ENCODE measurements around the gene PCDH9. TPM values are rescaled to one million over a fixed set of nuclear protein-coding genes. Genes with fewer than 3 reads are reported as not detected.

PCDH9 gene
- total RNA-seq, 1 donor from 2014 or later = 10.4 TPM

DNA sequence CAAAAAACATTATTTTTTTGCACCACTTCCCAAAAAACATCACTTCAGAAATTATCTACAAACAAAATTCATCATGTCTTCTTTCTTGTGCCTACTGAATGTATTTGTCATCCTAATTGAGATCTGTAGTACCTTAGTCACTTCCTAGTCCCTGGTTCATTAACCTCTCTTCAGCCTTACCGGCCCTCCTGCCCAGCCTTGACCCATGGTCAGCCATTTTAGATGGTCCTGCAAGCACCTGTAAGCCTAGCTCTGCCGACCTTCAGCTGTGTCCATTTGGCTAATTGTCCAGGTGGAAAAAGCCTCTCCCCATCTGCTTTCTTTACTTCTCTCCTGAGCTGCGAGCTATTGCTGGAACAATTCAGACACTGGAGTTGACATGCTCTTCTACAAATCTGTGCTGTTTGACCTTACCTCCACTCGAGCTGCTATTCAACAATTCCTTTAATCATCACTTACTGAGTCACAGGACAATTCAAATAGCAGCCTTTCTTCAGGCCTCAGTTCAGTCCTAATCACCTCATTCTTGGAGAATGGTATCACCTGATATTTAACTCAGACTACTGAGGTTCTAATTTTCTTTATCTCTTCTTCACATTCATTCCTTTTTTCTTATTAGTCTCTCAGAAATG is 882.5 kb downstream of the PCDH9 start:
- Histone ChIP-seq H2AFZ (ENCODE audit: low read depth, low read length) (no peak overlapping the region), H3K36me3 (ENCODE audit: insufficient read depth, low read length) (no peaks in the 10 kb centered on the region), H3K4me1 (ENCODE audit: insufficient read depth, low read length) (no peaks in the 10 kb centered on the region), H3K9ac (ENCODE audit: low read length) (no peak overlapping the region), H3K27me3 (ENCODE audit: insufficient read depth, low read length) (no peaks in the 10 kb centered on the region), H4K20me1 (ENCODE audit: insufficient read depth, low read length) (no peaks in the 10 kb centered on the region), H3K27ac (ENCODE audit: low read depth, low read length) (no peak overlapping the region), H3K4me3 (ENCODE audit: insufficient read depth, low read depth, low read length) (no peak overlapping the region), H3K9me3 (ENCODE audit: insufficient read depth, low read depth, low read length) (no peaks in the 10 kb centered on the region), H3K4me2 (ENCODE audit: low read length) (no peak overlapping the region), H3K79me2 (ENCODE audit: insufficient read depth, low read length) (no peaks in the 10 kb centered on the region)
- Mint-ChIP-seq H3K4me3 (ENCODE audit: unreplicated experiment) (no peak overlapping the region), H3K27me3 (ENCODE audit: low read depth, unreplicated experiment) (no peaks in the 10 kb centered on the region), H3K36me3 (ENCODE audit: low read depth, unreplicated experiment) (no peaks in the 10 kb centered on the region), H3K4me1 (ENCODE audit: low read depth, unreplicated experiment) (peaks cover 2% of the 10 kb centered on the region), H3K9me3 (ENCODE audit: unreplicated experiment) (no peaks in the 10 kb centered on the region), H3K27ac (ENCODE audit: unreplicated experiment) (no peak overlapping the region)
- no peak for FAIRE-seq
- TF ChIP-seq, protein P1, sequence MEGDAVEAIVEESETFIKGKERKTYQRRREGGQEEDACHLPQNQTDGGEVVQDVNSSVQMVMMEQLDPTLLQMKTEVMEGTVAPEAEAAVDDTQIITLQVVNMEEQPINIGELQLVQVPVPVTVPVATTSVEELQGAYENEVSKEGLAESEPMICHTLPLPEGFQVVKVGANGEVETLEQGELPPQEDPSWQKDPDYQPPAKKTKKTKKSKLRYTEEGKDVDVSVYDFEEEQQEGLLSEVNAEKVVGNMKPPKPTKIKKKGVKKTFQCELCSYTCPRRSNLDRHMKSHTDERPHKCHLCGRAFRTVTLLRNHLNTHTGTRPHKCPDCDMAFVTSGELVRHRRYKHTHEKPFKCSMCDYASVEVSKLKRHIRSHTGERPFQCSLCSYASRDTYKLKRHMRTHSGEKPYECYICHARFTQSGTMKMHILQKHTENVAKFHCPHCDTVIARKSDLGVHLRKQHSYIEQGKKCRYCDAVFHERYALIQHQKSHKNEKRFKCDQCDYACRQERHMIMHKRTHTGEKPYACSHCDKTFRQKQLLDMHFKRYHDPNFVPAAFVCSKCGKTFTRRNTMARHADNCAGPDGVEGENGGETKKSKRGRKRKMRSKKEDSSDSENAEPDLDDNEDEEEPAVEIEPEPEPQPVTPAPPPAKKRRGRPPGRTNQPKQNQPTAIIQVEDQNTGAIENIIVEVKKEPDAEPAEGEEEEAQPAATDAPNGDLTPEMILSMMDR (IDR thresholded peaks at IDR 0.05; ENCODE audit: insufficient read depth, low read depth, low read length) = no peak
- no peak for TF ChIP-seq EZH2 (IDR thresholded peaks at IDR 0.05; ENCODE audit: insufficient read depth, low read length)
- DNase-seq (ENCODE audit: low read depth) = peak; percentile 54

DNA sequence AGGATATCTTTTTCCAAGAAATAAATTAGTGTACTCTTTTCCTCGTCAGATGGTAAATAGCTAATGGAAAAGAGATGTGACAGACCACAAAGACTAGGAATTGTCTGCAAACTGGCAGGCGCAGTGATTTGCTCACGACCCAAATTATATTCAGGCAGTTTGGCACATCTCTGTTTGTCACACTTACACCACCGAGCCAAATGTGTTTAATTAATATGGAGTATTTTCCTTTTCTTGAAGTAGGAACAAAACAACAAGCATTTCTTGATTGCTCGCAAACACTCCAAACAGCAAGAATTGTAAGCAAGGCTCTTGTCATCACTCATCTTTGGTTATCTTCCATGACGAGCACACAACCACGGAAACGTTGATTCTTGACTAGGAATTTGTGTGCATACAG is 884.2 kb downstream of the PCDH9 start:
- Mint-ChIP-seq H3K4me3 (ENCODE audit: unreplicated experiment) (no peak overlapping the region), H3K36me3 (ENCODE audit: low read depth, unreplicated experiment) (no peaks in the 10 kb centered on the region), H3K4me1 (ENCODE audit: low read depth, unreplicated experiment) (peaks cover 2% of the 10 kb centered on the region), H3K27me3 (ENCODE audit: low read depth, unreplicated experiment) (no peaks in the 10 kb centered on the region), H3K9me3 (ENCODE audit: unreplicated experiment) (no peaks in the 10 kb centered on the region), H3K27ac (ENCODE audit: unreplicated experiment) (no peak overlapping the region)
- FAIRE-seq (no peak), DNase-seq (ENCODE audit: low read depth) (no peak)
- TF ChIP-seq, protein P1 (IDR thresholded peaks at IDR 0.05; ENCODE audit: insufficient read depth, low read depth, low read length) = no peak
- no peak for TF ChIP-seq EZH2 (IDR thresholded peaks at IDR 0.05; ENCODE audit: insufficient read depth, low read length)
- no peak overlapping the region for H3K27ac ChIP-seq (ENCODE audit: low read depth, low read length)
- H3K4me1 ChIP-seq (ENCODE audit: insufficient read depth, low read length) = no peaks in the 10 kb centered on the region
- H3K27me3 ChIP-seq (ENCODE audit: insufficient read depth, low read length) = no peaks in the 10 kb centered on the region
- no peaks in the 10 kb centered on the region for H3K9me3 ChIP-seq (ENCODE audit: insufficient read depth, low read depth, low read length)
- no peaks in the 10 kb centered on the region for H3K79me2 ChIP-seq (ENCODE audit: insufficient read depth, low read length)
- H4K20me1 ChIP-seq (ENCODE audit: insufficient read depth, low read length) = no peaks in the 10 kb centered on the region
- H3K9ac ChIP-seq (ENCODE audit: low read length) = no peak overlapping the region
- H3K36me3 ChIP-seq (ENCODE audit: insufficient read depth, low read length) = no peaks in the 10 kb centered on the region
- no peak overlapping the region for H2AFZ ChIP-seq (ENCODE audit: low read depth, low read length)
- no peak overlapping the region for H3K4me2 ChIP-seq (ENCODE audit: low read length)
- H3K4me3 ChIP-seq (ENCODE audit: insufficient read depth, low read depth, low read length) = no peak overlapping the region

DNA sequence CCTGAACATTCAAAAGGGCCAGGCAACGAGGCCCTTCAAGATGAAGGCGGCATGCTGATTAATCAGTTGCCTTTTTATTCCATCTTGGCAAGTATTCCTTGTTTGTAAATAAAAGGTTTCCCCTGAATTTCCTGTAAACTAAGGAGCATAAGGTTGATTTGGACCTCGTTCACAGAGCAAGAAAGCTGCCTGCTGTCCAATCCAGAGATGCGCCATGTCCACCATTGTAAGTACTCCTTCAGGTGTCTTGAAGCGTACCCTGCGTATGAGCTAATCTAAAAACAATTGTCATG is 884.7 kb downstream of the PCDH9 start:
- DNase-seq (ENCODE audit: low read depth) = no peak
- H3K4me1 ChIP-seq (ENCODE audit: insufficient read depth, low read length) = no peaks in the 10 kb centered on the region
- TF ChIP-seq EZH2 (IDR thresholded peaks at IDR 0.05; ENCODE audit: insufficient read depth, low read length) = no peak
- TF ChIP-seq, protein P1 (IDR thresholded peaks at IDR 0.05; ENCODE audit: insufficient read depth, low read depth, low read length) = no peak
- no peaks in the 10 kb centered on the region for H3K27me3 Mint-ChIP-seq (ENCODE audit: low read depth, unreplicated experiment)
- no peaks in the 10 kb centered on the region for H3K36me3 ChIP-seq (ENCODE audit: insufficient read depth, low read length)
- H3K4me3 Mint-ChIP-seq (ENCODE audit: unreplicated experiment) = no peak overlapping the region
- no peaks in the 10 kb centered on the region for H3K36me3 Mint-ChIP-seq (ENCODE audit: low read depth, unreplicated experiment)
- H3K79me2 ChIP-seq (ENCODE audit: insufficient read depth, low read length) = no peaks in the 10 kb centered on the region
- no peaks in the 10 kb centered on the region for H3K9me3 ChIP-seq (ENCODE audit: insufficient read depth, low read depth, low read length)
- no peak overlapping the region for H2AFZ ChIP-seq (ENCODE audit: low read depth, low read length)
- H3K4me3 ChIP-seq (ENCODE audit: insufficient read depth, low read depth, low read length) = no peak overlapping the region
- FAIRE-seq = no peak
- H3K27ac ChIP-seq (ENCODE audit: low read depth, low read length) = no peak overlapping the region
- no peaks in the 10 kb centered on the region for H3K9me3 Mint-ChIP-seq (ENCODE audit: unreplicated experiment)
- H4K20me1 ChIP-seq (ENCODE audit: insufficient read depth, low read length) = no peaks in the 10 kb centered on the region
- no peaks in the 10 kb centered on the region for H3K27me3 ChIP-seq (ENCODE audit: insufficient read depth, low read length)
- H3K4me1 Mint-ChIP-seq (ENCODE audit: low read depth, unreplicated experiment) = peaks cover 2% of the 10 kb centered on the region
- no peak overlapping the region for H3K9ac ChIP-seq (ENCODE audit: low read length)
- no peak overlapping the region for H3K4me2 ChIP-seq (ENCODE audit: low read length)
- no peak overlapping the region for H3K27ac Mint-ChIP-seq (ENCODE audit: unreplicated experiment)

Data from astrocyte (in vitro differentiated cells and primary cell).